ENCODE results near the gene OSBPL5.

The OSBPL5 gene

GRCh38 chr11:3197878-3198528, 32.9 kb upstream of the OSBPL5 start:
- no peak for DNase-seq (ENCODE audit: low spot score)

DNA sequence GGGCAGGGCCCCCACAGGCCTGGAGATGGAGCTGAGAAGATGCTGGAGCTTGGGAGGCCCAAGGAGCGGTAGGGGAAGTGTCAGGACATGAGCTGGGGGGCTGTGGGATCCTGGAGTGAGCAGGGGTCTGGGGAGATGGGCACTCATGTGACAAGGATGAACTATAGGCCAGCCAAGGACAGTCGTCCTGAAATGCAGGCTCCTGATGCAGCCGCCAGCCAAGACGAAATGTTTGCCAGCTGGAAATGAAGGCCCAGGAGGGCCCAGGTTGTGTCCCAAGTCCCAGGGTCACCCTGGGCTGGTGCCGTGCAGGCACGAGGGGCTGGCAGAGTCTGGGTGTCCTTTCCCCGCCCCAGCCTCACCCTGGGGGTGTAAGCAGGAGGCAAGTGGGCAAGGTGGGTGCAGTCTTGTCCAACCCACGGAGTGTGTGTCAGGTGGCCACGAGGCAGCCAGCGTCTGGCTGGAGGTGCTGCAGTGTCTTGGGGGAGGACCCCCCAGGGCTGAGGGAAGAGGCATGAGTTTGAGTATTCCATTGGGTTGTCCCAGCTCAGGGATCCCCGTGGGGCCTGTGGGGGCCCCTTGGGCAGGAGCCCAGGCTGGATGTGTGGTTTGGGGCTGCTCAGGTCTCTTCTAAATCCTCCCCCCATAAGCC, 32.1 kb upstream of the OSBPL5 start:
- DNase-seq (ENCODE audit: low spot score): no peak

DNA sequence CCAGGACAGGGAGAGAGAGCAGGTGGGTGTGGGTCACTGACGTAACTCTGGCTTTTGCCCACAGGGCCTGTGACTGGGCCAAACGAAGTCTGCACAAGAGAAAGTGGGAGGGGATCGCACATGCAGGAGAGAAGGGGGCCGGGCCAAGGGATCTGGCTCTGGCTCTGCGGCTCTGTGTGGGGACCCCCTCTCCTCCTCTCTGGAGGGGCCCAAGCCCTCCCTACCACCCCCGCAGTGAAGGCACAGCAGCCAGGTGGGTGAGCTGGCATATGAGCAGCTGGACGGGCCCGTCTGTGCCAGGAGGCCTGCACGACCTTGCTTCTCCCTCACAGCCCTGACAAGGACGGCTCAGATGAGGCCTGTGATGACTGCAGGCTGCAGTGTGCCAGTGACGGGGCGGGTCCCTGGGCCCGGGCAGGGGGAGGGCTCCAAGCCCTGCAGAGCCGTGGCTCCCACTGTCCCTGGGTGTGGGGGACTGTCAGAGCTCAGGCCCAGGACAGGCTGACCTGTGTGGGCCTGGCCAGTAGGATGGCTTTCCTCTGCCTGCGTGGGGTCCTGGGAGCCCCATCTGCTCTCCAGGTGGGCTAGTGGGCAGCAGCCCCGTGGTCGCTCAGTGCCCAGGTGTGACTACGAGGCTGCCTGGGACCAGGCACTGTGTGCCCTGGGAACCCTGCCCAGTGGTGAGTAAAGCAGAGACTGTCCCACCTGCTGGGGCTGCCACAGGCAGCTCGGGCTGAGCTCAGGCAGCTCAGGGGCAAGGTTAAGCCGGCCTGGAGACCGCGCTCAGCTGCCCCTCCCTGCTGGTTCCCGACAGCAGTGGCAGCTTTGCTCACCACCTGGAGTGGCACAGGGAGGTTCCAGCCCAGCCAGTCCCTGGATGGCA, 31.3 kb upstream of the OSBPL5 start:
- no peak for DNase-seq (ENCODE audit: low spot score)

DNA sequence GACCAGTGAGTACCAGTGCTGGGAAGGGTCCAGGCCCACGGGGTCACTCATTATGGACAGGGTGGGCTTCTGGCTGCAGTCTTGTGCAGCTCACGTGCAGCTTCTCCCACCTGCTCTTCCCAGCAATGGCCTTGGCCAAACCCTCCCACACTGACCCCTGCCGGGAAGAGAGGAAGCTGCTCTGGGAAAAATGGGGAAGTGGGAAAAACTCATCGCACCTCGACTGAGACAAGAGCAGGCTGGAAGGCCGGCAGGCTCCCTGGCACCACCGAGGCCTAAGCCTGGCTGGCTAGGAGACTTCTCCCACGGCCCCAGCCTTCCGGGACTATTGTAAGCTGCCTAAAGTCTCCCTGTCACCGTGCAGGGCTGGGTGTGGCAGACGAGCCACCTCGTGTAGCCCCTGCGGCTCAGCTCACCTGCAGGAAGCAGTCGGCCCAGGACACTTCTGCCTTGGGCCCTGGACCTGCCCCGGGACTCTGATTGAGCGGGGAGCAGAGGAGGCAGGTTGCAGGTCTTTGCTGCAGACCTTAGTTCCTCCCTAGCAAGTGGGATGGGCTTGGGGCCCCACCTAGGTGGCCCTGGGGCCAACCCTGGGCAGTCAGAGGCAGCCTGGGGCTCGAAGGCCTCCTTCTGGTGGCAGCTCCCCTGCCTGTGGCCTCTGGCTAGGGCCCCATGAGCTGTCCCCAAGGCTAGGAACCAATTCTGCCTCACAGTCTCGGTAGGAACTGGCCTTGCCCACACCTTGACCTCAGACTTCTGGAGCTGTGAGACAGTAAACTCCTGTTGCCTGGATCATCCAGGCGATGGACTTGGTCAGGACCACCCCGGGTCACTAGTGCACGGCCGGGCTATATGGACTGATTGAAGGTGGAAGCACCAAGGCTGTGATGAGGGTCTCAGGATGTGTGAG, 30.4 kb upstream of the OSBPL5 start:
- DNase-seq (ENCODE audit: low spot score): no peak

GRCh38 chr11:3194016-3194816, 29.1 kb upstream of the OSBPL5 start:
- DNase-seq (ENCODE audit: low spot score): no peak

- no peak for DNase-seq (ENCODE audit: low spot score)
Observed at GRCh38 chr11:3193373-3194015, 28.4 kb upstream of the OSBPL5 start.

GRCh38 chr11:3192511-3193372, 27.6 kb upstream of the OSBPL5 start:
- no peak for DNase-seq (ENCODE audit: low spot score)

DNA sequence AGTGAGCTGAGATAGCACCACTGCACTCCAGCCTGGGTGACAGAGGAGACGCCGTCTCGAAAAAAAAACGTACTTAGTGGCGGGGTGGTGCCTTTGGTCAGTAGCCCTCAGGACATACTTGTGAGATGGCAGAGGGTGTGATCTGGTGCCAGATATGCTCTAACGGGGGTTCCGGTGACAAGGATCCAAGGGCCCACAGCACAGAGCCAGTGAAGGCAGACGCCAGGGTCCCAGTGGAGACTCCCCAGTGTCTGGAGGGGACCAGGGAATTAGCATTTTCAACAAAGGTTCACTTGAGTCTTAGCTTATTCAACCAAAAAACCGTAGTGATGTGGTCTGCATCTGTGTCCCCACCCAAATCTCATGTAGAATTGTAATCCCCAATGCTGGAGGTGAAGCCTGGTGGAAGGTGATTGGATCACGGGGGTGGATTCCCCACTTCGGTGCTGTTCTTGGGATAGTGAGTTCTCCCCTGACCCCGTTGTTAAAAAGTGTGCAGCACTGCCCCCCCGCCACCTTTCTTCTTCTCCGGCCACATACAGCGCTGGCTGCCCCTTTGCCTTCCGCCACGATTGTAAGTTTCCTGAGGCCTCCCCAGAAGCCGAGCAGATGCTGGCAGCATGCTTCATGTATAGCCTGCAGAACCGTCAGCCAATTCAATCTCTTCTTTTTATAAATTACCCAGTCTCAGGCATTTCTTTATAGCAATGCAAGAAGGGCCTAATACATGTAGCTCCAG, 26.6 kb upstream of the OSBPL5 start:
- no peak for DNase-seq (ENCODE audit: low spot score)

DNA sequence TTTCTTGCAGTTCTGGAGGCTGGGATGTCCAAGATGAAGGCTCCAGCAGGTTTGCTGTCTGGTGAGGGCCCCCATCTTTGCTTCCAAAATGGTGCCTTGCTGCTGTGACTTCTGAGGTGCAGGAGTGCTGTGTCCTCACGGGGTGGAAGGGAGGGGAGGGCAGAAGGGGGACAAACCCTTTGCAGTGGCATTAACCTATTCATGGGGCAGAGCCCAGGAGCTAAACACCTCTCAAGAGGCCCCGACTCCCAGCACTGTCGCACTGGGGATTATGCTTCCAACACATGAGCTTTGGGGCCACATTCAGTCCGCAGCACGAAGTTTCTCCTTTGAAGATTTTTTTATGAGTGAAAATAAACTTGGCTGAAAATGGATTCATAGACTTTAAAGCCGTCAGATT, 25.5 kb upstream of the OSBPL5 start:
- DNase-seq (ENCODE audit: low spot score): no peak

DNA sequence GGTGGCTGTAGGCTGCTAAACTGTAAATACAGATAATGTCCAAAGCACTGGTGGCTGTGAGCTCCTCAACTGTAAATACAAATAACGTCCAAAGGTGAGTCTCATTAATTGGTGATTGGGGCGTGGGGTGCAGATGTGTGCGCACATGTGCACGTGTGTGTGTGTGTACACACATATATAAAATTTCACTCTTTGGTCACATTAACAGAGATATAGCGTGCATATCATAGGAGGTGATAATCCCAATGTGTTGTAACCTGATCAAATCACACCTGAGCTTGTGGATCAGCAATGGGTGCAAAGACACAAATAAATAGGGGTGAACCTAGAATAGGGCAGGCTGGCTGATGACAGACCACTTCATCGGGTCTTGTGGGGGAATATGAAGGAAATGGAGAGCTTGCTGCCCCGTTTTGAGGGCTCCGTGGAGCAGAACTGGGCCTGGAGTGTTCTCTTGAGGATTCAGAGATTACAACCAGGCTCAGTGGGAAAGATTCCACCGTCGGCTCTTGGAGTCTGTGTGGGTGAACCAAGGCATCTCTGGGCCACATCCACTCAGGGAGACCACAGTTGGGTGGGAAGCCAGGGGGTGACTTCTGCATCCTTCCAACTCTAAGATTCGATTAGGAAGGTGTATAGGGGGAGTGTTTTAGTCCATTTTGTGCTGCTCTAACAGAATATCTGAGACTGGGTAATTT, 24.9 kb upstream of the OSBPL5 start:
- DNase-seq (ENCODE audit: low spot score): no peak

DNA sequence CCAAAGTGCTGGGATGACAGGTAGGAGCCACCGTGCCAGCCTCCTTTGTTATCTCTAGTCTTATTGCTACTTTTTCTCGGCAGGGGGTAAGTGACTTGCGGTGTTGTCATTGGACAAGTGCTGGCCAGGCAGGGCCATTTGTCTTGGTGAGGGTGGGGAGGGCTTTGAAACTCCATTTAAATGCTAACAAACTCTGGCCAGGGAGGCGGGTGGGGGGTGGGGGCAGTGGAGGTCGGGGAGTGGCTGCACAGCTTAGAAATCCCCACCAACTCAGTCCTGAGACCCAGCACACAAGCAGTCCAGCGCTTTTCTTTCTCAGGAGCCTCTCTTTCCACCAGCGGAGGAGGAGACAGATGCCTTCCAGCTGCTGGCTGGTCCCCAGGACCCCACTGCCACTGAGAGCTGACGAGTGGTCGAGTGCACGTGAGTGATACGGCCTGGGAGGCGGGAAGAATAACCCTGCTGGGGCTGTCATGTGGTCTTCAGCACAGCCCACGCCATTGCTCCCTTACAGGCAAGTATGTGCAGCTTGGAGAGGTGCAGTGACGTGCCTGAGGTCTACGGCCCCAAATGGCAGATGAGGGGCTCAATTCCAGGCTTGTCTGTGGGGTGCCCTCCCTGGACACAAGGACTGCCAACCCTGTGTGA, 24.2 kb upstream of the OSBPL5 start:
- DNase-seq (ENCODE audit: low spot score): no peak

DNA sequence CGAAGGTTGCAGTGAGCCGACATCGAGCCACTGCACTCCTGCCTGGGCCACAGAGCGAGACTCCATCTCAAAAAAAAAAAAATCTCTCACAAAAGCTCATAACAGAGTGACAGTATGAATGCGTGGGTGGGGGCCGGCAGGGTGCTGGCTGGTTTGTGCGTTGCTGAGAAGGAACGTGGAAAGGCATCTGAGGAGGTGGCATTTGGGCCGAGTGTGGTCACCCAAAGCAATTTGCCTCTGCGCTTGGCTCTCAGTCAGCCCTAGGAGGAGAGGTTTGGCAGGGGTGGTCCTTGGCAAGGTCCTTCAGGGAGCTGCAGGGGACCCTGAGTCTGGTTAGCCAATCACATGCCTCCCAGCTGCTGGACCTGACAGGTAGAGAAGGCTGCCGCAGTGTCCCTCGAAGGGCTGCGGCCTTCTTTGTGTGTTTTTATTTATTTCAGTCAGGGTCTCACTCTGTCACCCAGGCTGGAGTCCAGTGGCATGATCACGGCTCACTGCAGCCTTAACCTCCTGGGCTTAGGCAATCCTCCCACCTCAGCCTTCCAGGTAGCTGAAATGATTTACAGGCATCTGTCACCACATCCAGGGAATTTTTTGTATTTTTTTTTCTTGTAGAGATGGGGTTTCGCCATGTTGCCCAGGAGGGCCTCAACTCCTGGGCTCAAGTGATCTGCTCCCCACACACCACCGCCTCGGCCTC, 23.5 kb upstream of the OSBPL5 start:
- no peak for DNase-seq (ENCODE audit: low spot score)

DNA sequence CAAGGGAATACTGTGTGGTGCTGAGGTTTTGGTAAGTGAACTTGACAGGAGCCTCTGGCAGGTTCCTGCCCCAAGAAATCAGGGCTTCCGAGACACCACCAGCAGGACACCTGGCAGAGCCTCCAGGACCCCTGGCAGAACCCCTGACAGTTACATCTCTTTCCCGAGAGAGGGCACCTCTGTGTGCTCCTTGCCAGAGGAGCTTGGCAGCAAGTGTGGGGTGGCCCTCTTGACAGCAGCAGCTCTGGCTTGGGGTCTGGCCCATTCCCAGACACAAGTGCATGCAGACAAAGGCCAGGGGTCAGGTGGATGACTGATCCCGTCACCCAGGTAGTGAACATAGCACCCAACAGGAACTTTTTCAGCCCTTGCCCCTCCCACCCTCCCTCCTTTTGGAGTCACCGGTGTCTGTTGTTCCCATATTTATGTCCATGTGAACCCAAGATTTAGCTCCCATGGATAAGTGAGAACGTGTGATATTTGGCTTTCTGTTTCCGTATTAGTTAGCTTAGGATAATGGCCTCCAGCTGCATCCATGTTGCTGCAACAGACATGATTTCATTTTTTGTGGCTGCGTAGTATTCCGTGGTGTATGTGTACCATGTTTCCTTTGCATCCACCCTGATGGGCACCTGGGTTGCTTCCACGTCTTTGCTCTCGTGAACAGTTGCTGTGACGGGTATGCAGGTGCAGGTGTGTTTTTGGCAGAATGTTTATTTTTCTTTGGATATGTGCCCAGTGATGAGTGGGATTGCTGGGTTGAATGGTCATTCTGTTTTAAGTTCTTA, 21.2 kb upstream of the OSBPL5 start:
- no peak for DNase-seq (ENCODE audit: low spot score)

DNA sequence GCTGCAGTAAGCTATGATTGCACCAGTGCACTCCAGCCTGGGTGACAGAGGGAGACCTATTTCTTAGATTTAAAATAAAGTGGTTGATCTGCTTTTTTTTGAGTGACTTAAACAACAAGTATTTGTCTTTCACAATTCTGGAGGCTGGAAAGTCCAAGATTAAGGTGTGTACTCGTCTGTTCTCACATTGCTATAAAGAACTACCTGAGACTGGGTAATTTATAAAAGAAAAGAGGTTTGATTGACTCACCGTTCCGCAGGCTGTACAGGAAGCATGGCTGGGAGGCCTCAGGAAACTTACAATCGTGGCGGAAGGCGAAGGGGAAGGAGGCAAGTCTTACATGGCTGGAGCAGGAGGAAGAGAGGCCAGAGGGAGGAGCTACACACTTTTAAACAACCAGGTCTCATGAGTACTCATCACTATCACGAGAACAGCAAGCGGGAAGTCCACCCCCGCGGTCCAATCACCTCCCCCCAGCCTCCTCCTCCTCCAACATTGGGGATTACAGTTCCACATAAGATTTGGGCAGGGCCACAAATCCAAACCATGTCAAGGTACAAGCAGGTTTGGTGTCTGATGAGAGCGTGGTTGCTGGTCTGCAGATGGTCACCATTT, 19.7 kb upstream of the OSBPL5 start:
- DNase-seq (ENCODE audit: low spot score): no peak

DNA sequence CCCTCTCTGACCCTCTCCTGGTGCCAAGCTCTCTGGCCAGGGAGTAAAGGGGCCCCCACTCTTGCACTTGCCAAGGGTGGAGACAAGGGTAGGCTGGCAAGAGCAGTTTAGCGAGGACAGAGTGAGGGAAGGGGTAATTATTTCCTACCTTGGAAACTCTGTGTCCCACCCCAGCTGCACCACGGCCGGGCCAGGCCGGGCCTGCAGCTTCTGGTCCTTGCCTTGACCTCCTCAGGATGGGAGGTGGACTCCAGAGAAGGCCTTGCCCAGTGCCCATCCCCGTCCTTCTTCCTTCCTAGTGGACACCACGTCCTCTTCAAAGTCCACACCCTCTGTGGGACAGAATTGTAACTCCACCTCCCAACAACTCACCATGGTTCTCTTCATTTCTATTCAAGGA, 18.4 kb upstream of the OSBPL5 start:
- no peak for DNase-seq (ENCODE audit: low spot score)

- no peak for DNase-seq (ENCODE audit: low spot score)
Observed at GRCh38 chr11:3182462-3182852, 17.3 kb upstream of the OSBPL5 start.

Measured in AG20443 (cell line).